HG03280 (cell line): Measurements from ENCODE around the gene UBL3.
A peak's percentile ranks its signal among the peaks of the same experiment; 100 is the strongest.

ENCODE experiments used
- ATAC-seq: cut with Tn5 transposase; IDR thresholded peaks from one replicate; pipeline ENCODE4 v1.9.1; 2021; ENCODE audit warnings: mild to moderate bottlenecking, moderate library complexity; ENCODE audit not compliant: unreplicated experiment

UBL3 gene

GRCh38 chr13:29858231-29858630, 7.8 kb upstream of the UBL3 start:
- ATAC-seq, result no peak

- no peak for ATAC-seq
These were observed 6.7 kb upstream of the UBL3 start for GRCh38 chr13:29857085-29857484.

GRCh38 chr13:29856426-29856825, 6.0 kb upstream of the UBL3 start:
- no peak for ATAC-seq

GRCh38 chr13:29855784-29856183, 5.4 kb upstream of the UBL3 start:
- ATAC-seq, result no peak

- ATAC-seq, result no peak
These were observed 4.6 kb upstream of the UBL3 start for GRCh38 chr13:29855009-29855408.

GRCh38 chr13:29853131-29853530, 2.7 kb upstream of the UBL3 start:
- ATAC-seq, result no peak

GRCh38 chr13:29852472-29853054, 2.1 kb upstream of the UBL3 start:
- ATAC-seq, result no peak

- peak; percentile 28 for ATAC-seq
These were observed 645 bp downstream of the UBL3 start for GRCh38 chr13:29849731-29850212.

- no peak for ATAC-seq
These were observed 1.3 kb downstream of the UBL3 start for GRCh38 chr13:29849071-29849631.

- ATAC-seq, result no peak
These were observed 2.9 kb downstream of the UBL3 start for GRCh38 chr13:29847501-29847983.

GRCh38 chr13:29846475-29847256, 3.8 kb downstream of the UBL3 start:
- ATAC-seq, result no peak

- no peak for ATAC-seq
These were observed 4.9 kb downstream of the UBL3 start for GRCh38 chr13:29845440-29846056.

GRCh38 chr13:29844441-29844840, 6.0 kb downstream of the UBL3 start:
- ATAC-seq, result no peak

- ATAC-seq, result no peak
These were observed 9.8 kb downstream of the UBL3 start for GRCh38 chr13:29840585-29840984.

- no peak for ATAC-seq
These were observed 14.9 kb downstream of the UBL3 start for GRCh38 chr13:29835280-29836061.

- no peak for ATAC-seq
These were observed 17.6 kb downstream of the UBL3 start for GRCh38 chr13:29832761-29833298.

- ATAC-seq, result no peak
These were observed 20.4 kb downstream of the UBL3 start for GRCh38 chr13:29830000-29830399.

GRCh38 chr13:29819143-29819542, 31.3 kb downstream of the UBL3 start:
- ATAC-seq, result no peak

GRCh38 chr13:29817604-29818378, 32.6 kb downstream of the UBL3 start:
- peak; percentile 88 for ATAC-seq

GRCh38 chr13:29816715-29817114, 33.7 kb downstream of the UBL3 start:
- ATAC-seq, result no peak
